PC-9 (cell line): ENCODE data around the gene TENM4.

Experiments used
- EZH2 ChIP-seq: fragments of 200-600 bp; sonication (generic); IDR thresholded peaks from 2 replicates; pipeline ENCODE4 v1.8.0; 2017; ENCODE audit warnings: antibody characterized with exemption, low read depth
- TF ChIP-seq, protein P1 (sequence below): fragments of 200-600 bp; sonication (generic); conservative IDR thresholded peaks from 2 replicates; pipeline ENCODE4 v1.6.1; 2017; ENCODE audit warnings: mixed run types, antibody characterized with exemption, mild to moderate bottlenecking, moderate library complexity

- TF ChIP-seq, protein P1, sequence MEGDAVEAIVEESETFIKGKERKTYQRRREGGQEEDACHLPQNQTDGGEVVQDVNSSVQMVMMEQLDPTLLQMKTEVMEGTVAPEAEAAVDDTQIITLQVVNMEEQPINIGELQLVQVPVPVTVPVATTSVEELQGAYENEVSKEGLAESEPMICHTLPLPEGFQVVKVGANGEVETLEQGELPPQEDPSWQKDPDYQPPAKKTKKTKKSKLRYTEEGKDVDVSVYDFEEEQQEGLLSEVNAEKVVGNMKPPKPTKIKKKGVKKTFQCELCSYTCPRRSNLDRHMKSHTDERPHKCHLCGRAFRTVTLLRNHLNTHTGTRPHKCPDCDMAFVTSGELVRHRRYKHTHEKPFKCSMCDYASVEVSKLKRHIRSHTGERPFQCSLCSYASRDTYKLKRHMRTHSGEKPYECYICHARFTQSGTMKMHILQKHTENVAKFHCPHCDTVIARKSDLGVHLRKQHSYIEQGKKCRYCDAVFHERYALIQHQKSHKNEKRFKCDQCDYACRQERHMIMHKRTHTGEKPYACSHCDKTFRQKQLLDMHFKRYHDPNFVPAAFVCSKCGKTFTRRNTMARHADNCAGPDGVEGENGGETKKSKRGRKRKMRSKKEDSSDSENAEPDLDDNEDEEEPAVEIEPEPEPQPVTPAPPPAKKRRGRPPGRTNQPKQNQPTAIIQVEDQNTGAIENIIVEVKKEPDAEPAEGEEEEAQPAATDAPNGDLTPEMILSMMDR: no peak
- TF ChIP-seq EZH2: no peak
Observed at GRCh38 chr11:78868563-78868962, 572.3 kb downstream of the TENM4 start.
